GM12873 (cell line): ENCODE results near the gene DHFR.

Experiments
- TF ChIP-seq, protein P1 (sequence below): IDR thresholded peaks from 2 replicates; pipeline ENCODE4 v1.5.1; 2012; ENCODE audit warnings: low read depth, mild to moderate bottlenecking, moderate library complexity, low read length, control low read depth; ENCODE audit not compliant: insufficient read depth; ENCODE audit errors: missing control alignments

DHFR gene

DNA sequence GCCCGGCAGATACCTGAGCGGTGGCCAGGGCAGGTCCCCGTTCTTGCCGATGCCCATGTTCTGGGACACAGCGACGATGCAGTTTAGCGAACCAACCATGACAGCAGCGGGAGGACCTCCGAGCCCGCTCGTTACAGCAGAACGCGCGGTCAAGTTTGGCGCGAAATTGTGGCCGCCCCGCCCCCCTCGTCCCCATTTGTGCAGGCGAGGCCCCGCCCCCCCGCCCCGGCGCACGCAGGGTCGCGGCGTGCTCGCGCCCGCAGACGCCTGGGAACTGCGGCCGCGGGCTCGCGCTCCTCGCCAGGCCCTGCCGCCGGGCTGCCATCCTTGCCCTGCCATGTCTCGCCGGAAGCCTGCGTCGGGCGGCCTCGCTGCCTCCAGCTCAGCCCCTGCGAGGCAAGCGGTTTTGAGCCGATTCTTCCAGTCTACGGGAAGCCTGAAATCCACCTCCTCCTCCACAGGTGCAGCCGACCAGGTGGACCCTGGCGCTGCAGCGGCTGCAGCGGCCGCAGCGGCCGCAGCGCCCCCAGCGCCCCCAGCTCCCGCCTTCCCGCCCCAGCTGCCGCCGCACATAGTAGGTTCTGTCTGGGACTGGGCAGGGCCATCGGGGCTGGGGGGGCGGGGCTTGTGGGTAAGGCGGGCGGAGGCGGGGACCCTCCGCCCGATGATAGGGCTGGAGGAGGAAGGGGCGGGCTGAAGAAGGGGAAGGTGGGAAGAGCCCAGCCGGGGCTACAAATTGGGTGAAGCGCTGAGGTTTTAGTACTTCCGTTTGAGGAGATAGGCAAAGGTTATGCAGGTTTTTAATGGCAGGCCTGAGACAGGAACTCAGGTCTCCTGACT lies at the start of gene DHFR, which contains the start of gene MSH3:
TSS of gene DHFR (minus strand) at position 593 of the 840 bp plus-strand sequence. CDS start at position 99, 494 bp downstream.
TSS of gene MSH3 (plus strand) at position 262 of the 840 bp plus-strand sequence. CDS start at position 338, 76 bp downstream.
- TF ChIP-seq, protein P1, sequence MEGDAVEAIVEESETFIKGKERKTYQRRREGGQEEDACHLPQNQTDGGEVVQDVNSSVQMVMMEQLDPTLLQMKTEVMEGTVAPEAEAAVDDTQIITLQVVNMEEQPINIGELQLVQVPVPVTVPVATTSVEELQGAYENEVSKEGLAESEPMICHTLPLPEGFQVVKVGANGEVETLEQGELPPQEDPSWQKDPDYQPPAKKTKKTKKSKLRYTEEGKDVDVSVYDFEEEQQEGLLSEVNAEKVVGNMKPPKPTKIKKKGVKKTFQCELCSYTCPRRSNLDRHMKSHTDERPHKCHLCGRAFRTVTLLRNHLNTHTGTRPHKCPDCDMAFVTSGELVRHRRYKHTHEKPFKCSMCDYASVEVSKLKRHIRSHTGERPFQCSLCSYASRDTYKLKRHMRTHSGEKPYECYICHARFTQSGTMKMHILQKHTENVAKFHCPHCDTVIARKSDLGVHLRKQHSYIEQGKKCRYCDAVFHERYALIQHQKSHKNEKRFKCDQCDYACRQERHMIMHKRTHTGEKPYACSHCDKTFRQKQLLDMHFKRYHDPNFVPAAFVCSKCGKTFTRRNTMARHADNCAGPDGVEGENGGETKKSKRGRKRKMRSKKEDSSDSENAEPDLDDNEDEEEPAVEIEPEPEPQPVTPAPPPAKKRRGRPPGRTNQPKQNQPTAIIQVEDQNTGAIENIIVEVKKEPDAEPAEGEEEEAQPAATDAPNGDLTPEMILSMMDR: peak; percentile 21

DNA sequence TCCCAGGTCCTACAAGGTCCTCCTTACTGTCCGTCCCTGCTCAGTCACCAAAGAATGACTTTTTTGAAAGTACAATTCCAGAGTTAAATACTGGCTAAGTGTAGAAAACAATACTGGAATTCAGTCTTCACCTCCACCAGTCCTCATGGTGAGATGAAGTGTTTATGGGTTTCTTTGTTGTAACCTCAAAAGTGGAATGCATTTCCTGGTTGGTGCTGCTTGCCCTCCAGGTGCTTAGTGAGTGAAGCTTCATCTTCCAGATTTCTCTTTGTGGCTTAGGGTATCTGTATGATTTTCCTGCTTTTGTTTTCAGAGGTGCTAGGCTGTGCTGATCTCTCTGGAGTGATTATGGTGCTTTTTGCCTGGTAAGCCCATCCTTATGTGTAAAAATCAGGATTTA lies 49.4 kb upstream of the DHFR start:
- TF ChIP-seq, protein P1: no peak

DNA sequence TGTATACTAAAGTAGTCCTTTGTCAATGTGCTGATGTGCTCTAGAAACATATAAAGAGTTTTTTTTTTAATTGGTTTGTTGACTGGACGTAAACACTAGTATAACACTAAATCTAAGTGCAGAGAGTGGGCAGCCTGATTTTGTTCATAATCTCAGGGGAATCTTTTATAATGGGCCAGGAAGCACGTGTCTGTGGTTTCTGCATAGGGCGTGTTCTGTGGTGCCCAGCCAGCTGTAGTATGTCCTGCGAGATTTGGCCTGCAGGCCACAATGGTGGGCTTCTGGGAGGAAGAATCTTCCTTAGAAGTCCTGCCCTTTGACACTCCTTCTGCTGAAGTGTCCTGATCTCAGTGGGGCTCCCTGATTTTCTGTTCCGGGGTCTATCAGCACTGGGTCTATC lies 49.0 kb upstream of the DHFR start:
- TF ChIP-seq, protein P1: no peak

DNA sequence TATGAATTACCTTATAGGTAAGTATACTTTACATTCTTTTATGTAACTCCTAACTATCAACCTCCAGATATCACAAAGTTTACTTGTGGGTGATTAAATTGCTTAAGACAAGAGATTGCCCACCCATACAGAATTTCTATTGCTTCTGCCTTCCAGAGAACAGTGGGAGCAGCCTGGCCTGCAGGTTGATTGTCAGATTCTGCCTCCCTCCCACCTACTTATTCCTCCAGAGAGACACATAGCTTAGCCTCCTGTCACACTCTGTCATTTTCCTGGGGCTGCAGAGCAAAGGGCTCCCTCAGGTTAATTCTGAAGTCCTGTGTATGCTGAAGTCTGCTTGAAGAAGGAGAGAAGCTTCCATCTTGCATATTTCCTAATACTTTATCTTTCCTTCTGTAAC lies 48.5 kb upstream of the DHFR start:
- TF ChIP-seq, protein P1: no peak

DNA sequence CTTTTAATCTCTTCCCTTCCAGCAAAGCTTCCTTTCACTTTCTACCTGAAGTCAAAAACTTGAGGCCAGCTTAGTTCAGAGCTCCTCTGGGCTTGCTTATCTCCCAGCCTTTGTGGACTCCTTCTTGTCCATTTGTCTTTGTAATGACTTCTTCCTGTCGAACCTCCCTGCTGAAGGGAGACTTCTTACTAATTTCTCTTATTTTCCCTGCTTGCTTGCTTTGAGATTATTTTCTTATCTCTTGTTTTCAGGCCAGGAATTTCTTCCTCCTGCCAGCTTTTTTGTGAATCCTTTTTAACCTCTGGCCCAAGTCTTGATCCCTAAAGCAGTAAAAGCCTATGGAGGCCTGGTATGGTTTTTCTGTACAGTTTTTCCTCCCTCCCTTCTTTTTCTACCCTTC lies 46.8 kb upstream of the DHFR start:
- TF ChIP-seq, protein P1: no peak

DNA sequence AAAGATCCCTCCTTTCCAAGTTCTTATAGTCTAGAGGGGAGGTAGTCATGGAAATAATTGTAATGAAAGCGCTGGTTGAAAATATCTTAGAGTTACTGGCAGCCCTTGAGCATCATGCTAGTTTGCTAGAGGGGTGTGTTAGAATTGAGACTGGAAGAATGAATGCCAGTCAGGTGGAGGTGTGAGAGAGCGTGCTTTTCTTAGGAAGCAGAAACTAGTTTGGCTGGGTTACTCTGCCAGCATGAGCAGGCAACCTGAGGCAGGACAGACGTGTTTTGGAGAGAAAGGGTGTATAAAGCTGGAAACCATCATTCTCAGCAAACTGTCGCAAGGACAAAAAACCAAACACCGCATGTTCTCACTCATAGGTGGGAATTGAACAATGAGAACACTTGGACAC lies 43.6 kb upstream of the DHFR start:
- TF ChIP-seq, protein P1: no peak

DNA sequence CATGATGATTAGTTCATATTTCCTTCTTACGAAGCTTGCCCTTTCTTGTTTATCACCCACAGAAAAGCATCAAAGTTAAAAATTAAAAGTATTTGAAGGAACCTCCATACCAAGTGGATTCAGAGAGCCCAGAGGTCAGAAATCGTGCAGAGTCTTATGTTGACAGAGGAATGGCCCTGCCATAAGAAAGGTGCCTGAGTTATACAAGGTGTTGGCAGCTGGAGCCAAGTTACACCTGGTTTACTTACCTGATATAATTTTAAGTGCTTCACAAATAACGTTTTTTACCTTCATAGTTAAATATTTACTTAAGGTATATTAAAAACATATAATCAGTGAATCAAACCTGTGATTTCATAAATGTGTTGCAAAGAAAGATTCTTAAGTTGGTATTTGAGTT lies 42.3 kb upstream of the DHFR start:
- TF ChIP-seq, protein P1: no peak
